HG03066 (cell line): ENCODE results near the gene ERVW-1.

Experiments used
- ATAC-seq: cut with Tn5 transposase; IDR thresholded peaks from one replicate; pipeline ENCODE4 v1.9.1; 2021; ENCODE audit warnings: low read depth; ENCODE audit not compliant: unreplicated experiment

ERVW-1 gene

DNA sequence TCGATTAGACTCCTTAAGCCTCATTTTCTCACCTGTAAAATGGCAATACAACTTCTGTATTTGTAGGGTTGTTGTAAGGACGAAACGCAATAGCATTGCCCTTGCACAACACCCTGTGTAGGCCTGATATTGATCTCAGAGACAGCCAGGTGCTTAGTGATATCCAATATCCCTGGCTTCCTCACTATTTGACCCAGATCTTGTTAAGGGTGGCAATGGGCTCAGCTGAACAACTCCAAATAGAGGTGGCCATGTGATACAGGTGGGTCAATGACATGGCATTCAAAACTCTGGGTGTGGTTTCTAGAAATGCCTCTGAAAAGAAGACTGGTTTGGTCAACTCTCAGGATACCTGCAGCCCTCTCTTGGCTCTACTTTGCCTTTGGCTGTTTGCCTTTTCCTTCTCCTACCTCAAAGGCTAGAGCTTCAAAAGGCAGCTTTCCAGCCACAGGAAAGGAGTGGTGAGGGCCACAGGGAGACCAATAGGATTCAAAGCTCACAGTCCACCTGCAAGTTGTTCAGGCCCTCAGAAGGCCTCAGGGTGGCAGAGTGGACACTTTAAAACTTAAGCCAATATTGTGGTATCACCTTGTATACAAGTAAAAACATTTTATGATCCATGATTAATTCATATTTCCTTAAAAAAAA, 45.3 kb downstream of the ERVW-1 start:
- ATAC-seq: no peak

DNA sequence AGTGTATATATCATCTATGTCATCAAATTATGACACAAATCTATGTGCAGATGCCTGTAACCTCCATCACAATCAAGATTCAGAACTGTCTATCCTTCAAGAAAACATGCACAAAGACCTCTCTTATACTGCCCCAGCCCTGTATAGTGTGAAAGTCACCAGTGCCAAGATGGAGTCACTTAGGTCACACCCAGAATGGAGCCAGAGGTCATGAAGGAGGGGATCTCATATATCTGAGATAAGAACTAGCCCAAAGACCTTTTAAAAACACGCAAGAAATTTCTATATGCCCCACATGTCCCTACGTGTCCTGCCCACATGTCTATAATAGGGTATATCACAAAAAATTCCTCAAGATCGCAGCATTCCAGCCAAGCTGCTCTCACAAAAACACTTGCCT, 50.6 kb downstream of the ERVW-1 start:
- no peak for ATAC-seq

DNA sequence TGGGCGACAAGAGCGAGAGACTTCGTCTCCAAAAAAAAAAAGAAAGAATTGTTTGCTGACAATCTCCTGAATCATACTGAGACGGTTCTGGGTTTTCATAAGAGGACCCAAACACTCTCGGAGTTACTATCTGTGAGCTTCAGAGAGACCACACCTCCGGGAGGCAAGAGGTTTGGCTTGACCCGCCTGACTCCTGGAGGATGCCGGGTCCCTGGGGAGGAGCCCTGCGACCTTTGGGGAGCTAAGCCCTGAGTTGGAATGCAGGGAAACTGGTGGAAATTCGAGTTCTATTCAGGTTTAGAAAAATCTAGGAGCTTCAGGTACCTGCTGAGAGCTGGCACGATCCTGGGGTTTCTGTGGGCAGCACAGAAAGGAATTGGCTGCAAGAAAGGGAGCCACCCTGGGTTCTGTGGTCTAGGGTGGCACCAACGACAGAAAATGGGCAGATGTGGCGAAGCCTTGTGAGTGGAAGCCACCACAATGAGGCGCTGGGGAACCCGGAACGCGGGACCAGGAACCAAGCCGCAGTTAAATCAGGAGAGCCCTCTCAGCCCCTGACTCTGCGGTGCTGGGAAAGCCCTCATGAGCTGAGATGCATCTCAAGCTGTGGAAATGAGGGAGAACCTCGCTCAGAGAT, 52.3 kb downstream of the ERVW-1 start:
- ATAC-seq: no peak

DNA sequence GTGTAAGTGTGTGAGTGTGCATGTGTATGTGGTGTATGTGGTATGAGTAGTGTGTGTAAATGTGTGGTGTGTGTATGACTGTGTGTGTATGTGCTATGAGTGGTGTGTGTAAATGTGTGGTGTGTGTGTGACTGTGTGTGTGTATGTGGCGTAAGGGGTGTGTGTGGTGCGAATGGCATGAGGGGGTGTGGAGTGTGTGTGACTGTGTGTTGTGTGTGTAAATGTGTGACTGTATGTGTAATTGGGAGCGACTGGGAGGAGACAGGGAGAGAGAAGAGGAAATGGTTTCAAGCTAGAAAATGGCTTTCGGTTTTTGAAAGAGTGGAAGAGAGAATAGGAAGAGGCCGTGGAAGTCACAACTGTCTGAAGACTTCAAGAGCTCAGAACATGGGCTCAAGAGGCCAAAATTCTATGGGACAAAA, 54.0 kb downstream of the ERVW-1 start:
- ATAC-seq: no peak

GRCh38 chr7:92422926-92423325, 54.8 kb downstream of the ERVW-1 start:
- ATAC-seq: no peak

DNA sequence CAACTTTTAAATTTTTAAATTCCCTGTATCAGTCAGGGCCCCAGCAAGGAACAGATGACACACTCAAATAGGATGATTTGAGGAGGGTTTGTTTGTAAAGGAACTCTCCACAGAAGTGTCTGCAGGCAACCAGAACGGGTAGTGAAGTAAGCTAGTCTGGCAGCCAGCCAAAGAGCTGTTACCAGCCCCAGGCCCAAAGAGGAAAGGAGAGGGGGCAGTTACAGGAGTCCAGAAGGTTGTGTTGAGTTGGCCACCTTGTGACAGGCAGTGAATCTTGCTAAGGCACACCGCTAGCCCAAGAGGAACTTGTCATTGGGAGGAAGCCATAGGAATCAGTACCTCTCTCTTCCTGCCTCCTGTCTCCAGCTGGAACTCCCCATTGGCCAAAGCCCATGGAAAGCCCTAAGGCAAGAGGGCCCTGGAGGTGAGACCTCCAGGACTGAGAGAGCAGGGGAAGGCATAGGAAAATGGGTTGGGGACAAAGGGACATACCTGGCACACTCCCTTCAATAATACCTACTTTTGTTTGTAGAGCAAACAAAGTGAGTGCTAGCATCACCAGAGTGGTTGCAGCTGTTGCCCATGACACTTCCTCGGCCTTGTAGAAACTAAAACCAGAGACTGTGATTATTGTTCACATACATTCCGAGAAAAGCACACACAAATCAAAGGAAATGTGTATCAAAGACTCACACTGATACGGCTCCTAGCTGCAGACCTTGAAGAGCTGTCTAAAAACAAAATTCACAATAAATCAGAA, 55.9 kb downstream of the ERVW-1 start:
- ATAC-seq: no peak
